GM12801 (cell line): ENCODE results near the gene HOXB4.

ENCODE experiments used
- TF ChIP-seq, protein P1 (sequence below): IDR thresholded peaks from one replicate; pipeline ENCODE4 v1.5.1; 2011; ENCODE audit warnings: control low read depth; ENCODE audit not compliant: insufficient read length; ENCODE audit errors: extremely low read depth

The HOXB4 gene

GRCh38 chr17:48617471-48618255, 39.5 kb upstream of the HOXB4 start:
- TF ChIP-seq, protein P1, sequence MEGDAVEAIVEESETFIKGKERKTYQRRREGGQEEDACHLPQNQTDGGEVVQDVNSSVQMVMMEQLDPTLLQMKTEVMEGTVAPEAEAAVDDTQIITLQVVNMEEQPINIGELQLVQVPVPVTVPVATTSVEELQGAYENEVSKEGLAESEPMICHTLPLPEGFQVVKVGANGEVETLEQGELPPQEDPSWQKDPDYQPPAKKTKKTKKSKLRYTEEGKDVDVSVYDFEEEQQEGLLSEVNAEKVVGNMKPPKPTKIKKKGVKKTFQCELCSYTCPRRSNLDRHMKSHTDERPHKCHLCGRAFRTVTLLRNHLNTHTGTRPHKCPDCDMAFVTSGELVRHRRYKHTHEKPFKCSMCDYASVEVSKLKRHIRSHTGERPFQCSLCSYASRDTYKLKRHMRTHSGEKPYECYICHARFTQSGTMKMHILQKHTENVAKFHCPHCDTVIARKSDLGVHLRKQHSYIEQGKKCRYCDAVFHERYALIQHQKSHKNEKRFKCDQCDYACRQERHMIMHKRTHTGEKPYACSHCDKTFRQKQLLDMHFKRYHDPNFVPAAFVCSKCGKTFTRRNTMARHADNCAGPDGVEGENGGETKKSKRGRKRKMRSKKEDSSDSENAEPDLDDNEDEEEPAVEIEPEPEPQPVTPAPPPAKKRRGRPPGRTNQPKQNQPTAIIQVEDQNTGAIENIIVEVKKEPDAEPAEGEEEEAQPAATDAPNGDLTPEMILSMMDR, result no peak

GRCh38 chr17:48616717-48617470, 38.7 kb upstream of the HOXB4 start:
- TF ChIP-seq, protein P1, result no peak

DNA sequence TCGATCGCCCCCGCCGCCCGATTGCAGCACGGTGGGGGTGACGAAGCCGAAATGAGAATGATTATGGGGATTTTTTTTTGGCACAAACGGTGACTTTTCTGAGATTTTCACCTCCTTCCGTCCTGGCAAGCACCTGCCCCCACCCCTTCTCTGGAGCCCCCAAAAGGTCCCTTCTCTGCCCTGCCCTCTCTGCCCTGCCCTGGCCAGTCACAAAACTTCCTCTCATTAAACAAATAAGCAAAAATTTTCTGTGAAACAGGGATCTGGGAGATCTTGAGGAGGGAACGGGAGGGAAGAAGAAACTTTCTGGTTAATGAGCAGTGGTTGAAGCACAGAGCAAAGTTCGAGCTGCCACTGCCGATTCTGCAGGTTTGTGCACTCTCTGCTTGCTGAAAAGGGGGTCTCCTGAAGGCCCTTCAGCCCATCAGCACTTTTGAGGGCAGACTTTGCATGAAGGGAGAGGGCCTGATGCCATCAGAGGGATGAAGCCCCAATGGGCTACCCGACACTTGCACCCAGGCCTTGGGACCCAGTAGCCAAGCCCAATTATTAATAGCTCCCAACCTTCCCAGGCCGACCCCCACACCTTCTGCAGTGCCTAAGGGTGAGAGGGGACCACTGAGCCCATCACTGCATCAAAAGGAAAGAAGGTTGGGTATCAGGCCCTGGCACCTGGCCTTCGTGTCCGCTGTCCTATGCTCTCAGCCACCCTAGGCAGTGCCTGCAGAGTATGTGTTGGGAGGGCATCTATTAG, 38.0 kb upstream of the HOXB4 start:
- TF ChIP-seq, protein P1, result no peak

- TF ChIP-seq, protein P1, result no peak
These were observed 37.2 kb upstream of the HOXB4 start, which contains the start of gene HOXB8 for GRCh38 chr17:48615047-48615962. HOXB8 (minus strand) TSS chr17:48615292; CDS start chr17:48614704, 588 bp downstream.

GRCh38 chr17:48613862-48614694, 35.9 kb upstream of the HOXB4 start:
- TF ChIP-seq, protein P1, result no peak

DNA sequence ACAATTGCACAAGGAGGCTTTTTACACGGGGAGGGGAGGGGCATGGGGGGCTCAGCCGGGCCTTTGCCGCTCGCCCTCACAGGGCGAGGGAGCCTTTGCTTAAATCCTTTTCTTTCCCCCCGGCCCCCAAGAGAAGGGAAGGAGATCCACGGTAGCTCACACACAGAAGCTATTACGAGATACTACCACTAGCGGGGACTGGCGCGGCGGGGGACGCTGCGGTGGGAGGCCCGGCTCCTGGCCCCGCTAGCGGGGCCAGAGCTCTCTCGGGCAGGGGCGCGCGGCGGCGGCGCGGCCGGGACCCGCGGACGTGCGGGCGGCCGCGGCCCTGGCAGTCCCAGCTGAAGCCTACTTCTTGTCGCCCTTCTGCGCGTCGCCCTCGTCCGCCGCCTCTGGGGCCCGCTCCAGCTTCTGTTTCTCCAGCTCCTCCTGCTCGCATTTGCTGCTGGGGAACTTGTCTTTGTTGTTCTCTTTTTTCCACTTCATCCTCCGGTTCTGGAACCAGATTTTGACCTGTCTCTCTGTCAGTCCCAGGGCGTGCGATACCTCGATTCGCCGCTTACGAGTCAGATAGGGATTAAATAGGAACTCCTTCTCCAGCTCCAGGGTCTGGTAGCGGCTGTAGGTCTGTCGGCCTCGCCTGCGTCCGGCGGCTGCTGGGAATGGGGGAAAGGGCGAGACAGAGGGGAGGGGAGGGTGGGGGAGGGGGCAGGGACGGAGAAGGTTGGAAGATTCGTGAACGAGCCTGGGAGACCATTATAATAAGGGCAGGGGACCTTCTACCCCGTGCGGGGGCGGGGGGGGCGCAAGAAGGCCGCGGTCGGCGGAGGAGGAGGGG, 34.9 kb upstream of the HOXB4 start:
- TF ChIP-seq, protein P1, result no peak
